HG03442 (cell line): Measurements from ENCODE around the gene SGTA.
"Not testable (repeated sequence)": the region's sequence is repeated elsewhere in the genome, so short reads cannot be mapped to it uniquely, and the experiment has no call there.

Experiments used
- ATAC-seq: cut with Tn5 transposase; IDR thresholded peaks from one replicate; pipeline ENCODE4 v1.9.1; 2021; ENCODE audit warnings: mild to moderate bottlenecking, moderate library complexity; ENCODE audit not compliant: unreplicated experiment

The SGTA gene, protein sequence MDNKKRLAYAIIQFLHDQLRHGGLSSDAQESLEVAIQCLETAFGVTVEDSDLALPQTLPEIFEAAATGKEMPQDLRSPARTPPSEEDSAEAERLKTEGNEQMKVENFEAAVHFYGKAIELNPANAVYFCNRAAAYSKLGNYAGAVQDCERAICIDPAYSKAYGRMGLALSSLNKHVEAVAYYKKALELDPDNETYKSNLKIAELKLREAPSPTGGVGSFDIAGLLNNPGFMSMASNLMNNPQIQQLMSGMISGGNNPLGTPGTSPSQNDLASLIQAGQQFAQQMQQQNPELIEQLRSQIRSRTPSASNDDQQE

DNA sequence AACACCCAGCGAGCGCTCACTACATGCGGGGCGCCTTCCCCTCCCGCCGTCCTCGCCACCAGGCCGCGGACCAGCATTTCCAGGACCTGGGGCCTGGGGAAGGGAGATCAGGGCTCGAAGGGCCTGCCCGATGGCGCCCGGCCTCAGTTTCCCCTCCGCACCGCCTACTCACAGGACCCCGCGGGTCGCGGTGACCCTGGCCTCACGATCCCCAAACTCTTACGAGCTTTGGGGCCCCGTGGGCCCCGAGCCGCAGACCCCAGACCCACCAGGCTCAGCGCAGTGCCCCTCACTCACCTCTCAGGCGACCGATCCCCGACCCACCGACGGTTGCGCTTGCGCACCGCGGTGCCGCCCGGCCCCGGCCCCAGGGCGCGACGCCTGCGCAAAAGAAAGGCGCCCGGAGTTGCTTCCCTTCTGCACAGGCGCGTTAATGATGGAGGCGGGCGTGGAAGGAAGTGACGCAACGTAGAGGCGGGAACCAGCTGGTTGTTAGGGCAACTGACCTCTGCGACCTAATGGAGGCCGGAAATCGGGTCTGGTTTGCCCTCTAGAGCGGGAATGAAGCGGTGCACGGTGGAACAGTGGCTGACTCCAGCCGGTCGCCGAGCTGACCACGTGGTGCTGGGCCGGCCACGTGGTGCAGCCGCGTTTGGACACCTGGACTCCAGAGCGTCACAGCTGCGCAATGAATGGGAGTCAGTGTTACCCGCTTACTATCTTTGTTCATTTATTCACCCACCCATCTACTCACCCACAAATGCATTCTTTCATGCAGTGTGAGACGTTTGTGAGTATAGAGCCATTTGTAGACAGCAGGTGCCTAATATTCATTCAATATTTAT is at the start of gene SGTA:
TSS of gene SGTA (minus strand) at position 338 of the 845 bp plus-strand sequence. CDS start 14,205 bp downstream, outside the sequence.
- peak; percentile 63 for ATAC-seq

DNA sequence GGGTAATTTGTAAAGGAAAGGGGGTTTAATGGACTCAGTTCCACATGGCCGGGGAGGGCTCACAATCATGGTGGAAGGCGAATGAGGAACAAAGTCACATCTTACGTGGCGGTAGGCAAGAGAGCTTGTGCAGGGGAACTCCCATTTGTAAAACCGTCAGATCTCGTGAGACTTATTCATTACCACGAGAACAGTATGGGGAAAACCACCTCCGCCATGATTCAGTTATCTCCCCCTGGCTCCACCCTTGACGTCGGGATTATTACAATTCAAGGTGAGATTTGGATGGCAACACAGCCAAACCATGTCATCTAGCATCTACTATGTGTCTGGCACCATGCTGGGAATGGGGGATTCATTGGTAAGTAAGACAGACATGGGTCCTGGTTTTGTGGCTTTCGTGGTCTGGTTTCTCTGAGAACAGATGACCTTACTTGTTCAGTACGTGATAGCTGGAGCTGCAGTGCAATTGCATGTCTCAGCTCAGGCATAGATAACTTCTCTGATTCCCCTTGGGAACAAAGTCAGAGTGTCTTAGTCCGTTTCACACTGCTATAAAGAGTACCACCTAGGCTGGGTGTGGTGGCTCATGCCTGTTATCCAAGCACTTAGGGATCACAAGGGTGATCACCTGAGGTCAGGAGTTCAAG is 44.9 kb upstream of the SGTA start:
- no peak for ATAC-seq

DNA sequence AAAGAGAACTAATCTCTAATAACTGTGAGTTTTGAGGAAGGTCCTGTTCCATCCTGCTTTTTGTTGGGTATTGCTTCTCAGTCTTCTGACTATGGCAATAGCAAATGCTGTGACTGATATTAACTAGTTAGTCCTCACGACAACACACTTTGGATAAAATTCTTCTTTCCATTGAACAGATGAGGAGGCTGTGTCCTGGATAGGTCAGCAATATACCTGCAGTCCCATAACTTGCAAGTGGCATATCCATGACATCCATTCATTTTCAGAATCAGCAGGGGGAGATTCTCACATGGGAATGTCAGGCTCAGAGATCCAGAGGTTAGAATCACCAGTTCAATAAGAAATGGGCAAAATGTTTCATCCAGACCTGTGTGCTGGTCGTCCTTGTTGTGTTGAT is 43.9 kb upstream of the SGTA start:
- no peak for ATAC-seq

DNA sequence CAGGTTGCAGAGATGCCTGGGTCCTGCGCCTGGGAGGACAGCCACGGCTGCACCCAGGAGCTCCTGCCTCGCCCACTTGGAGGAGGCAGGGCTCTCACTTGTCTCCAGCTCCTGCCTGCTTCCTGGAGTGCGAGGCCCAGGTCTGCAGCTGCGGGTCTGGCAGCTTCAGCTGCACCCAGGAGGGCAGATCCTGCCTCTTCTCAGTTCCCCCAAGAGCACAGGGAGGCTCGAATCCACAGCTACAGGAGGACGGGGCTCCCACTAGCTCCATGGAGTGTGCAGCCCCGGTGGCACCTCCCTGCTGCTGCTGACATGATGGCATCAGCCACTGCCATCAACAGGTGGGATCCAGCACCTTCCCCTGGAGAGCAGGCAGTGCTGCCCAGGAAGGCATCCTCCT is 41.1 kb upstream of the SGTA start:
- no peak for ATAC-seq

DNA sequence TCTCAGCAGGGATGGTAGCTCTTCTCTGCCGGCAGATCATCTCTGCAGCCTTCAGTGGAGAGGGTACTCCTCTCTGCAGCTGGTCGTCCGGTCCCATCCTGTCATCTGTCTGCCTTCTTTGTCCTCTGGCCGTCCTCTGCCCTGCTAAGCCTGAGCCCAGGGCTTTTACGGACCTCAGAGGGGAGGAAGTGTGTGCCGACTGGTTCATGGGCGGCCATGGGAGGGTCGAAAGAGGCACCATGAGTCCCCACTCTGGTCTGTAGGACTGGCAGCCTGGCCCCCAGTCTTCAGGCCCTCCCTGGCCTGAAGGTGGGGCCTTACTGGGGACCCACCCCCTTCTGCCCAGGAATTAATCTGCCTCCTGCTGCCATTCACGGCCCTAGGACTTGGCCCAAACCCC is 40.6 kb upstream of the SGTA start:
- ATAC-seq = no peak

DNA sequence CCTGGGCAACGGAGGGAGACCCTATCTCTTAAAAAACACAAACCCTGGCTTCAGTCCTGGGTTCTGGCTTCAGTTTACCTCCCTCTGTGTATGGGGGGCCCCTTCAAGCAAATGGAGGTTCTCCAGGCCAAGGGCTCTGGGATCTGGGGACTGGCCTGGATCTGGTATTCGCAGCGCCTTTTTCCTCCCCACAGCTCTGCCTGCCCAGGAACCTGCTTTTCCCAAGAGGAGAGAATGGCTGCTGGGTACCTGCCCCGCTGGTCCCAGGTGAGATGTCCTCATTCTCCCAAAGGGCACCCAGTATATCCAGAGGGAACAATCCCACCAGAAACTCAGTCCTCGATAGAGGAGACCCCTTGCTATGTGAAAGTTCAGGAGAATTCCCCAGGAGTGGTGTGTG is 39.8 kb upstream of the SGTA start:
- no peak for ATAC-seq

DNA sequence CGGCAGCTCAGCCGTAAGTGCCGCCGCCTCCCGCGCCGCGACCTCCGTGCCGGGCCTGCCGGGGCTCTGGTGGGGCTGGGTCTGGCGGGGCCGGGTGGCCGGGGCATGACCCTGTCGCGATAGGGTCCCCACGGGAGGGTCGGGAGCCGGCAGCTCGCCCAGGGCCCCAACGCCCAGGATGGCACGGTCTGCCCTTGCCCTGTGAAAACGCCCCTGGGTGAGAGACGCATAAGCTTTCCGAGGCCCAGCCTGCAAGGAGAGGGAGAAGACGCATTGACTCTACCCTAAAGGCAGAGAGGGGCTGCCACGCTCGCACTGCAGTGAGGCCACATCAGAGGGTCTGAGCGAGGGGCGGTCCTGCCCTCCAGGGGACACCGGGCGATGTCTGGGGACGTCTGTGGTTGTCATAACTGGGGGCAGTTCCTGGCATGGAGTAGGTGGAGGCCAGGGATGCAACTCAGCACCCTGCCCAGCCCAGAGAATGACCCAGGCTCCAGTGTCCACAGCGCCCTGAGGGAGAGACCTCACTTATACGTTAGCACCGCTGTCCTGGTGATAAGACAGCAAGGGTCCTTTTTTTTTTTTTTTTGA is 37.1 kb upstream of the SGTA start:
- peak; percentile 9 for ATAC-seq

DNA sequence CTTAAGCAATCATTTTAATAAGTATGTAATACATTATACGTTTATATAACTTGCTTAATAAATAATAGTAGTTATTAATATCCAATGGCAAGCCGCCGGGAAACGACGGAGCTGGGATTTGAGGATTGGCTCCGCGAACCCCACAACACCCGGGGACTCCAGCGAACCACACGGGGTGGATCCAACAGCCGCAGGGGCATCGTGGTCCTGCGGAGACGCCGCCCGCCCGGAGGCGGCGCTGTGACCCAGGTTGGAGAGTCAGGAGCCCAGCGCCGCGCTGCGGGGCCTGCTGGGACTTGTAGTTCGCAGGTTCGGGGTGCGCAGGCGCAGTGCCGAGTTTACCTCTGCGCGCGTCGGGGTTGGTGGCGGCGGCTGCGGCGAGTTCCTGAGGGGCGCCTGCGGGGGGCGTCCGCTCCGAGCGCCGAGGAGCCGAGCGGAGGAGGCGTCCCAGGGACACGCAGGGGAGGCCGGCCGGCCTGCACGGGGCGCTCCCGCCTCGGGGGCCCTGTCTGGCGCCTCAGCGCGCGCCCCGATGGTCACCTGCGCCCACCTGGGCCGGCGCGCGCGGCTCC is 36.6 kb upstream of the SGTA start, which contains the start of gene ZNF554:
TSS of gene ZNF554 (plus strand) at position 329 of the 572 bp plus-strand sequence. CDS start at position 533, 204 bp downstream.
- ATAC-seq = peak; percentile 89

DNA sequence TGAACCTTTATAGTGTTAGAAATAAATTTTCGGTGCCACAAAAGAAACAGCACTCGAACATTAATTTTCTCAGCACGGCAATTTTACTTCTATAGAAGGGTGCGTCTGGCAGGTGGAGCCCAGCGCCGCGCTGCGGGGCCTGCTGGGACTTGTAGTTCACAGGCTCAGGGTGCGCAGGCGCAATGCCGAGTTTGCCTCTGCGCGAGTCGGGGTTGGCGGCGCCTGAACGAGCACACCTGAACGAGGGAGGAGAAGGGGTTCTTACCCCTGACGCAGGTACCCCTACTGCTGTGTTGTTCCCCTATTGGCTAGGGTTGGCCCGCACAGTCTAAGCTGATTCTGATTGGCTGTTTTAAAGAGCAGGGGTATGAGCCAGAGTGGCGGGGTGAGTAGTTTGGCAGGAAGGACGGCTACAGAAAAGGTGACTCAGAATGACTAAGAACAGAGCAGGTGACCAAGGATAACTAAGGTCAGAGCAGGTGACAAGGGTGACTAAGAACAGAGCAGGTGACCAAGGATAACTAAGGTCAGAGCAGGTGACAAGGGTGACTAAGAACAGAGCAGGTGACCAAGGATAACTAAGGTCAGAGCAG is 34.3 kb upstream of the SGTA start:
- ATAC-seq = not testable (repeated sequence)

DNA sequence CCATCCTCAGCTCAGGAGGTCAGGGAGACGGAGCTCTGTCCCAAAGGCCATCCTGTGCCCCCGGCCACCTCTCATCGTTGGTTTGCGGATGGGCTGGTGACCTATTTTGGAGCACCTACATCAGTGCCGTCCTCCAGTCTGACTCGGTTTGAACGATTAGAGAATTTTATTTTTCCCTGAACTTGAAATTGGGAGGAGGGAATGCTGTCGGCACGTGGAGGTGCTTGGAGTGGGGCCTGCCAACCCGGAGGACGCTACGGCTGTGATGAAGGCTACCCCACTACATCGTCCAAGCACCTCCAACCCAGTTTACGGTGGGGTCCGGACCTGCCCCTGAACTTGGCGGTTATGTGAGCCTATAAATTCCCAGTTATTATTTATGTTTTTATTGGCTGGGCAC is 33.6 kb upstream of the SGTA start:
- ATAC-seq = no peak

DNA sequence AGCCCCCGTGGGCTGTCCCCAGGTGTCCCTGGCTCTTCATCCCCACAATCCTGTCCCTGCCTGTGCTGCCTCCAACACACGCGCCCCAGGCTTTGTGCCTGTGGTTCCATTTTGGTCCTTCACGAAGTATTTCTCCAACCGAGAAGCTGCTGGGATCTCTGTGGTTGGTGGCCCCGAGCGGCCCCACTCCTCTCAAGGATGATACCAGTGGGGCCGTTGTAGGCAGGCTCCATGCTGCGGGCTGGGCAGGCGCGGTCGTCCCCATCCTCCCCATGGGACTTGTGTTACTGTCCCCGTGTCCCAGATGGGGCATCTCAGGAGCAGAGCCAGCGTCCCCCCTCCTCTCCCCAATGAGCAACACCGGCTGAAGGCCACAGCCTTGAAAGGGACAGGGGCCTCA is 32.9 kb upstream of the SGTA start:
- no peak for ATAC-seq

DNA sequence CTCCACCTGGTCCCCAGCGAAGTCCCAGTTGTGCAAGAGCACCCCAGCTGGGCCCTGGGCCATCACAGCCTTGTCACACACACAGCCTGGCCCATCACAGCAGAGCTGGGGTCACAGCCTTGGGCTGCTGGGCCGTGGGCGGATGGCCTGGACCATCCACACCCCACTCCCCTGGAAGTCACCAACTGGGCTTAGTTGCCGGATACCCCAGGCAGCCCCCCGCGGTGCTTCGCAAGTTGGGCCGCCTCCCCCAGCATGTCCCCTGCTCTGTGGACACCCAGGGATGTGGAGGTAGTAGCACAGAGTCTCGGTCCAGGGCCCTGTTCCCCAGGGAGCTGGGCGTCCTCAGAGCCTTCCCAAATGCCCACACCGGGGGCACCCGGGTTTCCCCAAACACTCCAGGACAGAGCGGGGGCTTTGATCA is 32.1 kb upstream of the SGTA start:
- ATAC-seq = no peak

DNA sequence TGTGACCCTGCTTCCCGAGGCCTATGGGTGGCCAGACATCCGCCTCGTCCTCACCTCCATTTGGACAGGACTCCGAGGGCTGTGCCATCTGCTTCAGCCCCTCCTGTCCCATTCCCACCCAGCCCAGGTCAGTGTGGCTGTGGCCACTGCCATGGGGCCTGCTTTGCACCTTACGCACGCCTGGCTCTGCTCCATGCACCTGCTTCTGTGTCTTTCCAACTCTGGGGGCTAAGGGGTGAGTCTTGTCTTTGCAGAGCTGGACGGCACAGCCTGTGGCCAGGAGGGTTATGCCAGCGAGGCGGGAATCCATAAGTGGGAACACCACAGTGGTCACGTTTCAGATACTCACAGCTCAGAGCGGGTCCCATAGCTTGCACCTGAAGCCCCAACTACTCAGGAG is 31.4 kb upstream of the SGTA start:
- no peak for ATAC-seq

DNA sequence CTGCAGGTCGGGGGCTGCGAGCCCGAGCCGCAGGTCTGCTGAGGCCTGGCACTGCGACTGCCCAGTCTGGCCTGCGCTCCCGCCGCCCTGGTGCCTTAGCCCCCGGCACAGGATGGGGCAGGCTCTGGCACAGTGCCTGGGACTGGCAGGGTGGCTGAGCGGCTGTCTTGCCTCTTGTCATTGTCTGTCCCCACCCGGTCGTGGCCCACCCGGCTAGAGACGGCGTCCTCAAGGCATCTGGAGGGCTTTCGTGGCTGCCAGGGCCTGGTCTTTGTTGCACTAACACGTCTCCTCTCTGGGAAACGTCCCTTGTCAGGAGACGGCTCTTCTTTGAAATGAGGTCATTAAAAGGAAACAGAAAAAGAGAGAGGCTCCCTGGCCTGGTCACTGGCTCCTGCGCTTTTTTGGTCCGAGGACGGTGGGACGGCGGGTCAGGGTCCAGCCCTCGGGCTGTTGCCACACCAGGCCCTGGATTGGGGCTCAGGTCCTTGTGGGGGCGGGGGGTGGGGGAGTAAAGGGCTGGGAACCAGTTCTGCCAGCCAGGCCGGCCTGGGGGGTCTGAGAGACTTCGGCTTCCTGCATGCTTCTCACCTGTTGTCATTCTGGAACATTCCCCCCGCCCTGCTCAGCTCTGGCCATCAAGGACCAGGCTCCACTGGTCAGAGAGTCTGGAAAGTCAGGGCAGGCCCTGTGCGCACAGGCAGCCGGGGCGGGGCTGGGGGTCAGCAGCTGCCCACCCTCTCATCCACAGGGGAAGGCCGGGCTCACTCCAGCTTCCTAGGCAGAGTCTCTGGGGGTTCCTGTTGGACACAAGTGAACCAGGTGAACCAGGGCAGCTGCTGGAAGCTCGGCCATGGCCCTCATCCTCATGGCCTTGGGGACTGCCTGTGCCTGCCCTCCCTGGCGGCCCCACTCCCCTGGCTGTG is 30.4 kb upstream of the SGTA start:
- ATAC-seq = no peak

DNA sequence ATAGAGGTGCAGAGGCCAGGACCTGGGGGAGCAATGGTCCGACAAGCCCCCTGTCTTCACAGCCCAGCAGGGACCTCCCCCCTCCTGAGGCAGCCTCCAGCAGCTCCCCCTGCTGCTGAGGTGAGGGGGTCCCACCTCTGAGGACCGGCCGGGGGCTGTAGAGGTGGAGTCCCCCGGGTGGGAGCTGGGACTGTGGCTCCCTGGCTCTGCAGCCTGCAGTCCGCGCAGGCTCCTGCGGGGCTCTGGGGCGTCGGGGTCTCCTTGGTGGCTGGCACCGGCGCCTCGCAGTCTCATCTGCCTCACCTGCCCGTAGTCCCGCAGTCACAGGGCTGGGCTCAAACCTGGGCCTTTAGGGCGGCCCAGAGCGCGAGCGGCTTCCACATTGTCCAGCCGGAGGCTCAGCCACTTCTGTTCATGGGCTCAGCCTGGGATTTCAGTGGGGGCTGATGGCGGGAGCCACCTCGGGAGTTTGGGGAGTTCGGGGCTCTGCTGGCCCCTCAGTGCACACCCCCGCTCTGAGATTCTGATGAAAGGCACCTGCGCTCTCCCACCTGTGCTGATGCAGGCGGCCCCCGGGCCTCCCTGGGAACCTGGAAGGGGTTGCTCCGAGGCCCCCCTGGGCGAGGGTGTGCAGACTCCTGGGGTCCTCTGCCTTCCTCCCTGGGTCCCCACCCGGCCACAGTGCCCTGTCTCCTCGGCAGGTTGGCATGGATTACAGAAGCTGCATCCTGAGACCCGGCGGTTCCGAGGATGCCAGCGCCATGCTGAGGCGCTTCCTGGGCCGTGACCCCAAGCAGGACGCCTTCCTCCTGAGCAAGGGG is 29.6 kb upstream of the SGTA start:
- ATAC-seq = no peak

DNA sequence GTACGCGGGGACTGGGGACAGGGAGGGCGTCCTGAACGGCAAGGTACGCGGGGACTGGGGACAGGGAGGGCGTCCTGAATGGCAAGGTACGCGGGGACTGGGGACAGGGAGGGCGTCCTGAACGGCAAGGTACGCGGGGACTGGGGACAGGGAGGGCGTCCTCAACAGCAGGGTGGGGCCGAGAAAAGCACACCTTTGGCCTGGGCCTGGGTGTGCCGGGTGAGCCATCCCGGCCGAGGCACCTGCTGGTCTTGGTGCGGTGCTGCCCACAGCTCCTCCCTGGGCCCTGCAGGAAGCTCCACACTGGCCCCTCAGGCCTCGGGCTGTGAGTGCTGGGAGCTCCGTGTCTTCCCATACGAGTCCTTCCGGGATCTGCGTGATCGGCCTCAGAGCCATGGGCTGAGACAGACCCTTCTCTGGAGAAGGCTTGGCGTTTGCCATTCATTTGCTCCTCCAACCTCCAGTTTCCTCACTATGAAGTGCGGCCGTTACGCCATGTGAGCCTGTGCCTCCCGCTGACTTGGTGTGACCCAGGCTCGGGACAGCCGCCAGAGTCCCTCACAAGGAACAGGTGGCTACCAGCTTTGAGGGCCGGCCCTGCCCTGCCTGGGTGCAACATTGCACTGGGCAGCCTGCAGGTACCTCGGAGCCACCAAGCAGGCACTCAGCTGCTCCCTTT is 28.8 kb upstream of the SGTA start:
- no peak for ATAC-seq

DNA sequence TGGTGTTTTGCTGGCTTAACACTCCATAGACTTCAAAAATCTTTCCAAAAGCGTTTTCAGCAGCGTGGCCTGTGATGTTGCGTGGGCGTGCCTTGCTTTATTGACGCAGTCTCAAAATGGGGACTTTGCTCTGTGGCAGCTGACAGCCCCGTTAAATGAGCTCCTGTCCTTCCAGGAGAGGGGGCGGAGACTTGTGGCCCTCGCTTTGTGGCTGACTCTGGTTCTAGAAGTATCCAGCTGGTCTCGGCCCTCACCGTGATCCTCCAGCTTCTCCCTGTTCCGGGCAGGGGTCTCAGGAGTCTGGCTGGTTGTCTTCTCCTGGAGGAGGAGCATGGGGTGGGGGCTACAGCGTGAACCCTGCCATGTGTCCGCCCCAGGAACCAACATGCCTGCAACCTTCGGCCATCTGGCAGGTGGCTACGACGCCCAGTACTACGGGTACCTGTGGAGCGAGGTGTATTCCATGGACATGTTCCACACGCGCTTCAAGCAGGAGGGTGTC is 28.2 kb upstream of the SGTA start:
- no peak for ATAC-seq
